ENCODE measurements around the gene FARP2.

- TF ChIP-seq CTCF (conservative IDR thresholded peaks at IDR 0.05) (no peak), EZH2 (IDR thresholded peaks at IDR 0.05; ENCODE audit: low read depth) (no peak)
Observed at GRCh38 chr2:241324775-241325174, 31.3 kb upstream of the FARP2 start.

Data from PC-9 (cell line).